Neutrophil (primary cell): Measurements from ENCODE around the gene STUB1.

Source experiments
- H3K27ac ChIP-seq: fragments of 200-600 bp; sonication (generic); 2 replicates; pipeline ENCODE4 v1.5.1; 2016; ENCODE audit warnings: mild to moderate bottlenecking, moderate library complexity
- H3K27me3 ChIP-seq: fragments of 200-600 bp; sonication (generic); 2 replicates; pipeline ENCODE4 v1.6.0; 2016; ENCODE audit warnings: mild to moderate bottlenecking
- H3K36me3 ChIP-seq: fragments of 200-600 bp; sonication (generic); 2 replicates; pipeline ENCODE4 v1.5.1; 2017
- H3K4me1 ChIP-seq, 2 experiments: fragments of 200-600 bp in 1 of 2; sonication (generic) in 1 of 2; 1 replicate in 1 of 2; 2 replicates in 1 of 2; pipeline versions ENCODE4 v1.5.1 to v1.6.1; 2013 to 2016; ENCODE audit warnings: low read depth in 1 of 2, low read length in 1 of 2, mild to moderate bottlenecking in 1 of 2, moderate library complexity in 1 of 2; ENCODE audit not compliant: control insufficient read depth in 1 of 2, insufficient read depth in 1 of 2
- H3K4me3 ChIP-seq, 2 experiments: fragments of 200-600 bp in 1 of 2; sonication (generic) in 1 of 2; 1 replicate in 1 of 2; 2 replicates in 1 of 2; pipeline ENCODE4 v1.5.1; 2013 to 2016; ENCODE audit warnings: low read depth in 1 of 2, low read length in 1 of 2, mild to moderate bottlenecking in 1 of 2, moderate library complexity in 1 of 2
- H3K9me3 ChIP-seq: fragments of 200-600 bp; sonication (generic); 2 replicates; pipeline ENCODE4 v1.5.1; 2016
- TF ChIP-seq, protein P1 (sequence below): fragments of 200-600 bp; sonication (generic); IDR thresholded peaks from 2 replicates; pipeline ENCODE4 v1.5.1; 2016; ENCODE audit warnings: antibody characterized with exemption

STUB1 gene

DNA sequence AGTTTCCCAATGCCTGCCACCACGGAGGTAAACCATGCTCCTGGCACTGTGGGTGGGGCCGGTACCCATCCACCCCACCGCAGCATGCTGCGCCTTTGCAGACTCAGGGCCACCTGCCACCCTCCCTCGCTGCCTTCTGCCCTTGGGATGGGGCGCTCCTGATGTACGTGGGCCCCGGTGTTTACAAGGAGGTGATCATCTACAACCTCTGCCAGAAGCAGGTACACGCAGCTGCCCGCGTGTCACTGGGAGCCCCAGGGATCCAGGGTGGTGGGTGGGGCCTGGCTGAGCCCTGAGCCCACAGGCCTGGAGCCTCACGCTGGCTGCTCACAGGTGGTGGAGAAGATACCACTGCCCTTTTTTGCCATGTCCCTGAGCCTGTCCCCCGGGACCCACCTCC, 13.6 kb upstream of the STUB1 start:
- Histone ChIP-seq H3K4me3 (no peak overlapping the region), H3K36me3 (peaks cover 25% of the 10 kb centered on the region), H3K9me3 (no peaks in the 10 kb centered on the region), H3K27me3 (no peaks in the 10 kb centered on the region), H3K4me1 (peaks cover 17 to 22% of the 10 kb centered on the region in 2 experiments), H3K27ac (no peak overlapping the region)
- TF ChIP-seq, protein P1, sequence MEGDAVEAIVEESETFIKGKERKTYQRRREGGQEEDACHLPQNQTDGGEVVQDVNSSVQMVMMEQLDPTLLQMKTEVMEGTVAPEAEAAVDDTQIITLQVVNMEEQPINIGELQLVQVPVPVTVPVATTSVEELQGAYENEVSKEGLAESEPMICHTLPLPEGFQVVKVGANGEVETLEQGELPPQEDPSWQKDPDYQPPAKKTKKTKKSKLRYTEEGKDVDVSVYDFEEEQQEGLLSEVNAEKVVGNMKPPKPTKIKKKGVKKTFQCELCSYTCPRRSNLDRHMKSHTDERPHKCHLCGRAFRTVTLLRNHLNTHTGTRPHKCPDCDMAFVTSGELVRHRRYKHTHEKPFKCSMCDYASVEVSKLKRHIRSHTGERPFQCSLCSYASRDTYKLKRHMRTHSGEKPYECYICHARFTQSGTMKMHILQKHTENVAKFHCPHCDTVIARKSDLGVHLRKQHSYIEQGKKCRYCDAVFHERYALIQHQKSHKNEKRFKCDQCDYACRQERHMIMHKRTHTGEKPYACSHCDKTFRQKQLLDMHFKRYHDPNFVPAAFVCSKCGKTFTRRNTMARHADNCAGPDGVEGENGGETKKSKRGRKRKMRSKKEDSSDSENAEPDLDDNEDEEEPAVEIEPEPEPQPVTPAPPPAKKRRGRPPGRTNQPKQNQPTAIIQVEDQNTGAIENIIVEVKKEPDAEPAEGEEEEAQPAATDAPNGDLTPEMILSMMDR: no peak

DNA sequence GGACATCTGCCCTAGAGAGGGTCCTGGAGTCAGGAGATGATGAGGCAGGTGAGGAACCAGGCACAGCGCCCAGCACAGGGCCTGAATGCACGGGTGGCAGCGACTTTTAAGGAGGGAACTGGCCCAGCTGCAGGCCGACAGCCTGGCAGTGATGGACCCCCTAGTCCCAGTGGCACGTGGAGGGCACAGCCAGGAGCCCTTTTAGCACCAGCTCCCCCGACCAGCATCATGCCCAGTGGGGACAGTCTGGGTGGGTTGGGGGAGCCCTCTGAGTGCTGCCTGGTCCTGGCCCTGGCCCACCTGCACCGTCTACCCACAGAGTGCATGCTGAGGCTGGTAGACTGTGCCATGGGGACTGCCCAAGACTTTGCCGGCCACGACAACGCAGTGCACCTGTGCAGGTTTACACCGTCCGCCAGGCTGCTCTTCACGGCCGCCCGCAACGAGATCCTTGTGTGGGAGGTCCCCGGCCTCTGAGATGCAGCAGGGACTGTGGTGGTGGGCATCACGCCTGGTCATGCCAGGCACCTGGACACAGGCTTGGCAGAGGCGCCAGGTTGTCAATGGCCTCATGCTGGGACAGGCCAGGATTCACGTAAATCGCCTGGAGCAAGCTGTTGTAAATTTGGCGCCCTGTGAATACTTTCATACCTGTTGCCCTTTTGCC, 13.0 kb upstream of the STUB1 start:
- H3K4me3 ChIP-seq: peak overlapping the region; percentile 68 to 98
- TF ChIP-seq, protein P1: no peak
- no peaks in the 10 kb centered on the region for H3K9me3 ChIP-seq
- H3K36me3 ChIP-seq: peaks cover 32% of the 10 kb centered on the region
- H3K27ac ChIP-seq: peak overlapping the region; percentile 83
- H3K27me3 ChIP-seq: no peaks in the 10 kb centered on the region
- H3K4me1 ChIP-seq: peaks cover 17 to 22% of the 10 kb centered on the region in 2 experiments

DNA sequence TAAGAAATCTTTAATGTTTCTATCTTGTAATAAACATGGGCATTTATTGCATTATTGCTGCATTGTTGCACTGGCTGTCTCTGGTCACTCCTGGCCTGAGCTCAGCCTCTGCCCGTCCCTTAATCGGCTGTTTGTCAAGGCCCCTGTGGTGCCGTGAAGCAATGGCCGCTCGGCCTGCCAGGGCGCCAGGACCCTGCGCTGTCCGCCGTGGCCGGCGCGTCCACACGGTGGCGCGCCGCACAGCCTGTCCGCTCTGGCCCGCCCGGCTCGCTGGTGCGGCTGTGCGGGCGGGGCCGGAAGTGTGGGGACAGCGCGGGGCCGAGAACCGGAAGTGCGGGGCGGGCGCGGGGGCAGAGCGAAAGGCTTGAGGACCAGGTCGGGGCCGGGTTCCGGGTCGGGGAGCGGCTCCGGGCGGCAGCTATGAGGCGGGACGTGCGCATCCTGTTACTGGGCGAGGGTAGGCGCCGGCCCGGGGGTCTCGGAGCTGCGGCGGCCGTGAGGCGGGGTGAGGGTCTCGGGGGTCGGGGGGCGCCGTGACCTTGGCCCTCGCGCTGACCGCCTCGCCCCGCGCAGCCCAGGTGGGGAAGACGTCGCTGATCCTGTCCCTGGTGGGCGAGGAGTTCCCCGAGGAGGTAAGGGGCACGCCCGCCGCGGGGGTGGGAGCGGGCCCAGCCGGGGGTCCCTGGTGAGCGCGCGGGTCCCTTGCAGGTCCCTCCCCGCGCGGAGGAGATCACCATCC, 12.3 kb upstream of the STUB1 start, which contains the start of gene RHOT2:
RHOT2 (plus strand) TSS at position 353 of the 739 bp plus-strand sequence; CDS start at position 421, 68 bp downstream.
- Histone ChIP-seq H3K4me1 (peaks cover 17 to 22% of the 10 kb centered on the region in 2 experiments), H3K27me3 (no peaks in the 10 kb centered on the region), H3K36me3 (peaks cover 39% of the 10 kb centered on the region), H3K9me3 (no peaks in the 10 kb centered on the region), H3K27ac (peak within 1 kb of the TSS; percentile 83), H3K4me3 (peak within 1 kb of the TSS; percentile 68 to 98)
- TF ChIP-seq, protein P1: peak; percentile 99

DNA sequence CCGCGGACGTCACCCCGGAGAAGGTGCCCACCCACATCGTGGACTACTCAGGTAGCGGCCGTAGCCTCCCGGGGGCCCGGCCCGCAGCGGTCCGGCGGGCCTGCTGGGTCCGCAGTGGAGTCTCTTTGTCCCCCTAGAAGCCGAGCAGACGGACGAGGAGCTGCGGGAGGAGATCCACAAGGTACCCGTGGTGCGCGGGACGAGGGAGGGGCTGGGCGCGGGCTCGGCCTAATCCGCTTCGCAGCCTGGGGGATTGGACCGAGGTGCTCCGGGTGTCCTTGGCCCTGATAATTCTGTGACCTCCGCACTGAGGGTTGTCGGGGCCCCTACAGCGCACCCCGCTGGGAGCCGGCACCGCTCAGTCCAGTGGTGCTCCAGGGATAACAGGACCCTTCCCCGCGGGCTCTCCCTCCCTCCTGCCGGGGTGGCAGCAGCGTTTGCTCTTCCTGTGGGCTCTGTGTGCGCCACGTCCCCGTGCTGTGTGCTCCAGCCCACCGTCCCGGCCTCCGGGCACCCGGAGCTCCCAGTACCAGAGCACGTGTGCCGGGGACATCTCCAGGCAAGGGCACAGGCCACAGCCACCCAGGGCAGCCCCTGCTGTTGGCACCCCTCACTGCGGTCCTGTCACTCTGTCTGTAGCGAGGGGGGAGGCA, 11.6 kb upstream of the STUB1 start:
- Histone ChIP-seq H3K4me3 (peak overlapping the region; percentile 68 to 98), H3K27me3 (no peaks in the 10 kb centered on the region), H3K36me3 (peaks cover 46% of the 10 kb centered on the region), H3K27ac (peak overlapping the region; percentile 83), H3K4me1 (peaks cover 17 to 22% of the 10 kb centered on the region in 2 experiments), H3K9me3 (no peaks in the 10 kb centered on the region)
- TF ChIP-seq, protein P1: no peak

DNA sequence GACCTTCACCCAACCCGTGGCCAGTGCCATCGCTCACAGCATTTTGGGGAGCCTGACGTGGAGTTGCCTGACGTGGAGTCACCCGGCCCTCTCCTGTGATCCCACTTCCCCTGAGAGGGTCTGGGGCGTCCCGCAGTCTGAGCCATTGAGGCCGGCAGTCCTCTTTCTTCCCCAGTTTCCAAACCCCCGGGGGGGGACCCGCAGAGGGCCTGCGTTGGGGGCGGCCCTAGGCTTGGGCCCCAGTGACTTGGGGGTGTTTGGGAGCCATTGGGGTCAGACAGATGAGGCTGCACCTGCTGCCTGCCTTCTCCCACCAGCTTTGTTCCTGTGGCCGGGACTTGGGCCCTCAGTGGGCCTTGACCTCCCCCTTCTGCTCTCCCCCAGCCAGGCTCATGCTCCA, 10.5 kb upstream of the STUB1 start:
- Histone ChIP-seq H3K4me3 (no peak overlapping the region), H3K4me1 (peaks cover 17 to 22% of the 10 kb centered on the region in 2 experiments)

More for the DNA sequence above, 10.5 kb upstream of the STUB1 start:
- TF ChIP-seq, protein P1: no peak
- Histone ChIP-seq H3K9me3 (no peaks in the 10 kb centered on the region), H3K36me3 (peaks cover 56% of the 10 kb centered on the region), H3K27ac (no peak overlapping the region), H3K27me3 (peaks cover 7% of the 10 kb centered on the region)
